ENCODE measurements around the gene GRB14.
"Not testable (repeated sequence)": the region's sequence is repeated elsewhere in the genome, so short reads cannot be mapped to it uniquely, and the experiment has no call there.

The GRB14 gene

DNA sequence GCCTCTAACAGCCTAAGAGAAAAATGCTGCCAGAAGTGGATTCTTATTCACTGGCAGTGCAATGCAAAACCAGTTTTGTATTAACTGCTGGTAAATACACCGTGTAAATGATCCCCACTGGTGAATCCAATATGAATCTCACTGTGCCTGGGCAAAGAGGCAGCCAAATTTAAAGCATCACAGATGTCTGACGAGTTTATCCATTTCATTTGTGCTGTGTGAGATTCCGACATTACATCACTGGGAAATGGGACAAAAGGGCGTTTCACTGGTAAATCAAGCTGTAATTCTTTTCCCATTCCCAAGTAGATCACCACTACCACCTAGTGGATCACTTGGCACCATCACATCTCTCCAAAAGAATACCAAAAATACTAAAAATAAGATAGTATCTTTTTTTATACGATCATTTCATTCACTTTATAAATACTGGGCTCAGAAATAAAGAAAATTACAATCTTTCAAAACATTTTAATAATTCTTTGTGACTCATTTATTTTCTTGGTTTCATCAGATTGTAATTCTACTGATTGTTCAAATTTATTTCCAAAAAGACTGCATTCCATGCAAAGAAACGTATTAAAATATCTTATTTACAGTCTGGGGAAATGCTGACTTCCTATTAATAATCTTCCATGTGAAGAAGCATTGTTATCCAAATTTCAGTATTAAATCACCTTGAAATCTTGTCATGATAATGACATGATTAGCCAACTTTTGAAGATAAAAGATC, 125.6 kb downstream of the GRB14 start:
- peak; percentile 65 for DNase-seq (ENCODE audit: low read depth)

DNA sequence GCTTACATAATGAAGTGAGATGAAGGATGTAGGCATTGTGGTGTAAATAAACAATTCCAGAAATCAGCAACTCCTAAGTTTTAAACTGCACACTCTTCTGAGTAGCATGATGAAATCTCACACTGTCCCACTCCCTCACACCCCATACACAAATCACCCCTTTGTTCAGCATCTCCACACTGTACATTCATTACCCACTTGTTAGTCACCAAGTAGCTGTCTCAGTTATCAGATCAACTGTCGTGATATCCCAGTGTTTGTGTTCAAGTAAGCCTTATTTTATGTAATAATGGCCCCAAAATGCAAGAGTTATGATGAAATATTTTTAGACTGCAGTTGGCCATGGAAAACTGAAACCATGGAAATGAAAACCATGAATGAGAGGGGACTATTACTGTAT, 135.7 kb downstream of the GRB14 start:
- DNase-seq (ENCODE audit: low read depth), result peak; percentile 23

DNA sequence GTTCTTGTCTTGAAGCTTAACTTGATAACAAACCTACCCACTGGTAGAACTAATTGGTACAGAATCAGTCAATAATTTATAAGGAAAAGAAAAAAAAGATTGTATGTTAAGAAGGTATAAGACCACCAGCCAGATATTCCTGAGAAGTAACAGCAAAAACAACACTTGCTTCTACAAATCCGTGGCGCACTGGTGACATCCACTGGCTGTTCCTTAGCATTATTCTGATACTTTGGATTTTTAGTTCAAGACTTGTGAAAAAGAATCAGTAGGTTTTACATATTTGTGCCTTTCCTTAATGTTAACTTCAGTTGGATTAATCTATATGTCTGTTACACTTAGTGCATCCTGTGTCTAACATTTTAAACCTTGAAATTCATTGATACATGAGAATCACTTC, 141.8 kb downstream of the GRB14 start:
- peak; percentile 56 for DNase-seq (ENCODE audit: low read depth)

- DNase-seq (ENCODE audit: low read depth), result no peak
These were observed 143.1 kb downstream of the GRB14 start for GRCh38 chr2:164478205-164478604.

- no peak for DNase-seq (ENCODE audit: low read depth)
These were observed 146.4 kb downstream of the GRB14 start for GRCh38 chr2:164474873-164475272.

DNA sequence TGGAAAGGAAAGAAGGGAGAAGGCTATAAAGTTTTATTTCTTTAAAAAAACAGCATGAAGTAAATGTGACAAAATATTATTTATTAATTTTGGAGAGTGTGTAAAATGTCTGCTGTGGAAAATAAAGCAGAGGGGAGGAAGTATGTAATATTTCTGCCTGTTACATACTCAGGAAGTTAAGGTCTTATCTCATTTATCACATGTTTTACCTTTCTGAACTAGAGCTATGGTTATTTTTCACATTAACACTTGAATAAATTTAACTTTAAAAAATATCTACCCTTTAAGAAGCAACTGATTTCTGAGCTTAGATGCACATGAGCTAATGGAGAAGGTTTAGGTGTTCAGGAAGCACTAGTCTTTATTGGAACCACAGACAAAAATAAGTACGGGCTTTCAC, 148.3 kb downstream of the GRB14 start:
- no peak for DNase-seq (ENCODE audit: low read depth)

DNA sequence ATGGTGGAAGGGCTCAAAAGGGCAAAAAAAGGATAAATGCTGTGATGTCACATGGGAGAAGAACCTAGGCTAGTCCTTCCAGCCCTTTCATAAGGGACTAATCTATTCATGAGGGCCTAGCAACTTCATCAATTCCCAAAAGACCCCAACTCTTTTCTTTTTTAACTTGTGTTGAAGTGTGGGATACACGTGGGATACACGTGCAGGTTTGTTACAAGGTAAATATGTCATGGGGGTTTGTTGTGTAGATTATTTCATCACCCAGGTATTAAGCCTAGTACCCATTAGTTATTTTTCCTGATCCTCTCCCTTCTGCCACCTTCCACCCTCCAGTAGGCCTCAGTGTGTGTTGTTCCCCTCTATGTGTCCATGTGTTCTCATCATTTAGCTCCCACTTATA, 156.2 kb downstream of the GRB14 start:
- DNase-seq (ENCODE audit: low read depth), result not testable (repeated sequence)

GRCh38 chr2:164464376-164464775, 156.9 kb downstream of the GRB14 start:
- DNase-seq (ENCODE audit: low read depth), result no peak

- DNase-seq (ENCODE audit: low read depth), result no peak
These were observed 162.5 kb downstream of the GRB14 start for GRCh38 chr2:164458792-164459191.

DNA sequence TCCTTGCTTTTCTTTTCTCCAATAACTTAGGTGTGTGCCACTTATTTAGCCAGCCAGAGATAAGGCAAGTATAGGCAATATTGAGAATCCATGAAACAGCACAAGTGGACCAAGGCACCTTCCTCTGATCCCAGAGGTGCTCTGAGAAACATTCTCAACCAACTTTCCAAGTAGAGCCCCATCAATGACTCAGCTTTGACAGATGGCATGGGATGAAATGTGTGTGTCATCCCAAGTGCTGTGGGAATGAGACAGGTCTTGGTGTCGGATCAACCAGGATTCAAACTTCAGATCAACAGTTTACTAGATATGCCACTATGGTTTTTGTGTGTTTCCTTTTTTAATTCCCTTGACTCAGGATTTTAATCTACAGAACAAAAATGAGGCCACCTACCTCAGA, 164.0 kb downstream of the GRB14 start:
- DNase-seq (ENCODE audit: low read depth), result peak; percentile 14

GRCh38 chr2:164456619-164457018, 164.7 kb downstream of the GRB14 start:
- DNase-seq (ENCODE audit: low read depth), result no peak

DNA sequence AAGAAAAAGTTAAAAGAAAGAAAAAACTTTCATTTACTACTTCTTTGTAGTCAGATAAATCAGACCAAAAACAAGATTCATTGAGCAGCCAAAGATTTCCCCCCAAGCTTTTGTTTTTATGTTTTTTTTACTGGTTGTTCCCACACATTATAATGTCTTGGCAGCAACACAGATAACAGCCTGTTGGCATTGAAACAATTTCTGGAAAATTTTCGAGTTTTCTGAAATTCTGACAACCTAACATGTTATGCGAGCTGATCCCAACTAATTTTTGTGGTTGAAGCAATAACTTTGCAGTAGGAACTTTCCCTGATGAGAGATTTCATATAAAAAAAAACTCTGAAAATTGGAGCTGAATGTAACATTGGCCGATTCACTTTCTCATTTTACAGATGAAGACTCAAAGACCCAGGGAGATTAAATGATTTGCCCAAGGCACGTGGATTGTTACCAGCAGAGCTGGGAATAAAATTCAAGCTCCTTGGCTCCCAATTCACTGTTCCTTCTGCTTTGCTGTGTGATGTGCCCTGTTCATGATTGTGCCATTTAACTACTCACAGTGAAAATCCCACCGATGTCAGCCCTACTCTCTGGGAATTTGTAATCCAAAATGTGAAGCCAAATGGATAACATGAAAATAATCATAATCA, 167.5 kb downstream of the GRB14 start:
- DNase-seq (ENCODE audit: low read depth), result no peak

DNA sequence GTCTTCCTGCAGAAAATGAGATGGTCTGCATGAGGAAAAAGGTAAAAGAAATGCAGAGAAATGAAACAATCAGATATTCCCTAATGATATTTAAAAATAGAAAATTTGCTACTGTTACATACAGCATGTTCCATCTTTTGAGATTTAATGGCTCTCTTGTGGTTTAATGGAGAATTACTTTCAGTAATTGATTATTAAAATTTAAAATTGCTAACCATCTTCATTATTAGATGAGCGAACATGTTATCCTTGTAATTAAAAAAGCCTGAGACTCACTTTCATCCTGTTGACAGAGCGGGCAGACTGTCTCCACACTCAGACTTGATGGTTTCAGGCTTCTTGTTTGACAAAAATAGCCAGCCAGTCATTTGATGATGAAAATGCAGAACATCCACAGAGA, 171.0 kb downstream of the GRB14 start:
- no peak for DNase-seq (ENCODE audit: low read depth)

- DNase-seq (ENCODE audit: low read depth), result no peak
These were observed 171.6 kb downstream of the GRB14 start for GRCh38 chr2:164449706-164450105.

DNA sequence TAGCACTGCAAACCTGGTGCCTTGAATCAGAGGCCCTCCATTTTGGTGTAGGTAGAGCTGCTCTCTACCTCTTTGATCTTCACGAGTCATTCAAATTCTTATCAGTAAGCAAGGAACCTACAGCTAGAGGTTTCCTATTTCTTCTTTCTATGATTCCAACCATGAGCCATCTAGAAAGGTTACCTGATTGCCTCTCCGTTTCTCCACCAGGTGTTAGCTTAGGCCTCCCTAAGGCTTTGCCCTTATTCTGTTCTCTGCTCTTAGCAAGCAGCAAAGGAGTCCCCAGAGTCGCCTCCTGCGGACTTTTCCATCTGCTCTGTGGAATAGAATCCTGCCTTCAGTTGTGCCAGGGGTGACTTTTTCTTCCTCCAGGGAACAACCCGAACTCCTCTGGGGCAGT, 173.6 kb downstream of the GRB14 start:
- no peak for DNase-seq (ENCODE audit: low read depth)

Measured in ELR (cell line).